Erythroblast (primary cell): ENCODE data around the gene TSPAN32.

Source experiments
- GATA1 ChIP-seq: IDR thresholded peaks from 2 replicates; pipeline ENCODE4 v1.6.1; 2011; ENCODE audit warnings: low read depth, mild to moderate bottlenecking, control low read depth, low read length, moderate library complexity
- POLR2A ChIP-seq: IDR thresholded peaks from 2 replicates; pipeline ENCODE4 v1.6.1; 2011; ENCODE audit warnings: mild to moderate bottlenecking, low read length

DNA sequence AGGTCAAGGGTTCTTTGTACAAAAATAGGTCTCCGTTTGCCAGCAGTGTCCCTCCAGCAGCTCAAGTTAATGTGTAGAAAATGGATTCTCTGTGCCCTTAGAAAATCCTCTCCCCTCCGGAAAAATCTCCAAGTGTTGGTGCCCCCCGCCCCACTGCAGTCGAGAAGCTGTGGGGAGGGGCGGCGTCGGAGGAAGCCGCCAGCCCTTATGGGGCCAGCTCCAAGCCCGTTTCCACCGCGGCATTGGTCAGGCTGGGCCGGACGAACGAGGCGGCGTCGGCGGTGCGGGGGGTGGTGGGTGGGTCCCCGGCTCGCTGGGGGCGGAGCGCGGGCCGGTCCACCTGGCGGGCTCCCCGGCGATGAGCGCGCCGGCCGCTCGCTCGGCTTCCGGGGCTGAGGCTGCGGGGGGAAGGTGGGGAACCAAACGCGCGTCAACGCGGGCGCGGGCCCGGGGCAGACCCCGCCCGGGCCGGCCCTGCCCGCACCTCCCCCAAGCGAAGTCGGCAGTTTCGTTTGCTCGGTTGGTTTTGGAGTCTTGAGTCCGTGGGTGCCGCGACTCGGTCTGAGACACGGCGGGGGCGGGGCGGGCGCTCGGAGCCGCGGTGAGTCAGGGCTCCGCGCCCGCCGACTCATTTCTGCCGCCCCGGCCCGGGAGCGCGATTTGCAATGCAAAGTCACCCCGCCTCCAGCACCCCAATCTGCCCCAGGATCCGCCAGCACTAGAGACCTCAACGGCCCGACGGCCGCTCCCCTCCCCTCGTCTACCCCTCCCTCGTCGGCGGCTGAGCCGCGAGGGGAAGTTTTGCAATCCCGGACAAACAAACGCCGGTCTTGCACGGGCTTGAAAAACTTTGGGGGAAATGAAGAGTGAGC lies 32.8 kb upstream of the TSPAN32 start:
- TF ChIP-seq POLR2A: no peak
- TF ChIP-seq GATA1: no peak
